HepG2 (cell line): ENCODE data around the gene LSM12. TPM values are rescaled to one million over a fixed set of nuclear protein-coding genes. Genes with fewer than 3 reads are reported as not detected.

Experiments
- ARID4A ChIP-seq: sonication (generic); formaldehyde crosslinking; IDR thresholded peaks from 2 replicates; pipeline ENCODE4 v1.5.0; 2020; ENCODE audit warnings: mild to moderate bottlenecking, missing genetic modification reagents, borderline replicate concordance
- CENPBD1 ChIP-seq: sonication (generic); formaldehyde crosslinking; IDR thresholded peaks from 2 replicates; pipeline ENCODE4 v1.8.0; 2022; ENCODE audit warnings: missing genetic modification reagents, low read depth, mild to moderate bottlenecking, borderline replicate concordance
- CTCF ChIP-seq: sonication (generic); formaldehyde crosslinking; IDR thresholded peaks from 2 replicates; pipeline ENCODE4 v1.5.0; 2020; ENCODE audit warnings: mild to moderate bottlenecking, missing genetic modification reagents, moderate library complexity
- HMG20A ChIP-seq: IDR thresholded peaks from 2 replicates; pipeline ENCODE4 v1.6.1; 2016; ENCODE audit warnings: borderline replicate concordance
- NAIF1 ChIP-seq: sonication (generic); formaldehyde crosslinking; IDR thresholded peaks from 2 replicates; pipeline ENCODE4 v1.5.0; 2020; ENCODE audit warnings: mild to moderate bottlenecking, missing genetic modification reagents, borderline replicate concordance
- PAWR ChIP-seq: sonication (generic); formaldehyde crosslinking; IDR thresholded peaks from 2 replicates; pipeline ENCODE4 v1.4.0; 2020; ENCODE audit warnings: missing genetic modification reagents, mild to moderate bottlenecking, borderline replicate concordance
- RNF2 ChIP-seq: fragments of 450-650 bp; conservative IDR thresholded peaks from 2 replicates; pipeline ENCODE4 v1.6.1; 2016; ENCODE audit warnings: low read depth
- TCF7 ChIP-seq: sonication (generic); IDR thresholded peaks from 2 replicates; pipeline ENCODE4 v1.6.1; 2016; ENCODE audit warnings: antibody characterized with exemption, low read depth
- TEAD3 ChIP-seq: optimal IDR thresholded peaks from 2 replicates; pipeline ENCODE3; 2016; ENCODE audit warnings: borderline replicate concordance
- ZNF34 ChIP-seq: sonication (generic); formaldehyde crosslinking; IDR thresholded peaks from 2 replicates; pipeline ENCODE4 v1.4.0; 2020; ENCODE audit warnings: mild to moderate bottlenecking, missing genetic modification reagents, borderline replicate concordance
- polyA plus RNA-seq, 8 experiments: library from polyadenylated mRNA; depleted of rRNA in 3 of 8; stranded (reverse) in 7 of 8; unstranded in 1 of 8; fragments of >200 nt; fragmentation: Illumina TruSeq in 4 of 8; extraction: Trizol in 4 of 8; gene quantifications; 2 replicates each; pipeline versions ENCODE4 v1.2.1 to v1.2.3, GENCODE V29; 2011 to 2016; ENCODE audit warnings: low read depth in 4 of 8, missing spikeins in 1 of 8, mixed read lengths in 1 of 8; ENCODE audit not compliant: insufficient read depth in 1 of 8
- total RNA-seq, 5 experiments: library from RNA; depleted of rRNA; stranded (reverse); fragments of >200 nt; fragmentation: Illumina TruSeq; extraction: Trizol; gene quantifications; 2 replicates each; pipeline ENCODE4 v1.2.3, GENCODE V29; 2016; ENCODE audit warnings: low read depth in 1 of 5
- TF ChIP-seq, protein P1 (sequence below): sonication (generic); formaldehyde crosslinking; IDR thresholded peaks from 2 replicates; pipeline ENCODE4 v1.4.0; 2020; ENCODE audit warnings: mild to moderate bottlenecking, low read depth, missing genetic modification reagents
- TF ChIP-seq, protein P2 (sequence below): sonication (generic); formaldehyde crosslinking; IDR thresholded peaks from 2 replicates; pipeline ENCODE4 v1.4.0; 2020; ENCODE audit warnings: mild to moderate bottlenecking, missing genetic modification reagents
- TF ChIP-seq, protein P3 (sequence below): sonication (generic); formaldehyde crosslinking; IDR thresholded peaks from 2 replicates; pipeline ENCODE4 v1.9.0; 2021; ENCODE audit warnings: mild to moderate bottlenecking, missing genetic modification reagents

LSM12 gene
- total and polyA plus RNA-seq, 2 of the 13 experiments (the other 11 are each of a cell fraction or from before 2014, with no cell fraction given): 52.8 to 55.7 TPM

DNA sequence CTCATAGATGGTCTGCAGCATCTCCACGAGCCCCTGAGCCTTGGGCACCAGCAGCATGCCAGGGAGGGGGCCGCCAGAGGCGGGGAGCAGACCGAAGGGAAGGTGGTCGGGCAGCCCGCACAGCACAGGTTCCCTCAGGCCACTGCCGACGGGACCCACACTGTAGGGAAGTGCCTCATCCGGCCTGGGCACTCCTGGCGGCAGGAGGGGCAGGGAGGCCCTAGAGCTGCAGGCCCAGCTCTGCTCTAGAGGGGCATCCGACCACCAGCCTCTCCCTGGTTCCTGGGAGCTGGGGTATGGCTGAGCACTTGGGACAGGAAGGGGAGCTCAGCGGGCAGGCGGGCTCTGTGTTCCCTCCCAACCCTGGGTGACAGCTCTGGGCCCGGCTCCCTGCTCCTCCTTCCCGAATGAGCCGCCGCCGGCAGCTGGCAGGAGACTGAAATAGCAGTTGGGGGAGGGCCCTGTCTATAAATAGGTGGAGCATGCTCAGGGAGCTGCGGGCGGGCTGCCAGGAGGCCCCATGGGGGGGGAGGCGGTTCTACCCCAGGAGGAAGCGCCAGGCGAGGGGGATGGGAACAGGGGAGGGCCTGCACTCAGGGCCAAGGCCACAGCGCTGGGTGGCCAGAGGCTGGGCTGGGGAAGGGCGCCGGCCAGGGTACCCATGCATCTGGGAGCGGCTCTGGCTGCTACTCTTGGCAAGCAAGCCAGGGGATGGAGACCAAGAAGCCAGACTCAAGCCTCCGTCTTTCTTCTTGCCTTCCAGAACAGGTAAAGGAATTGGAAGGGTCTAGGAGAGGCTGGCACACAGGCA lies 44.6 kb upstream of the LSM12 start (continued):
- peak; percentile 56 for TF ChIP-seq CTCF (CRISPR knock-in tag)
- TF ChIP-seq, protein P1, sequence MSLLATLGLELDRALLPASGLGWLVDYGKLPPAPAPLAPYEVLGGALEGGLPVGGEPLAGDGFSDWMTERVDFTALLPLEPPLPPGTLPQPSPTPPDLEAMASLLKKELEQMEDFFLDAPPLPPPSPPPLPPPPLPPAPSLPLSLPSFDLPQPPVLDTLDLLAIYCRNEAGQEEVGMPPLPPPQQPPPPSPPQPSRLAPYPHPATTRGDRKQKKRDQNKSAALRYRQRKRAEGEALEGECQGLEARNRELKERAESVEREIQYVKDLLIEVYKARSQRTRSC (CRISPR knock-in tag): no peak
- 0 out of 2 replicates have a peak, but pooled peaks have one; percentile 82 for TF ChIP-seq PAWR (CRISPR knock-in tag)
- TF ChIP-seq TEAD3 (CRISPR knock-in tag): peak; percentile 84
- TF ChIP-seq HMG20A (CRISPR knock-in tag): peak; percentile 79; the same call in 1 of the 2 replicates
- TF ChIP-seq NAIF1 (CRISPR knock-in tag): no peak
- TF ChIP-seq TCF7: peak; percentile 36; the same call in 1 of the 2 replicates
- TF ChIP-seq RNF2: no peak
- TF ChIP-seq, protein P2, sequence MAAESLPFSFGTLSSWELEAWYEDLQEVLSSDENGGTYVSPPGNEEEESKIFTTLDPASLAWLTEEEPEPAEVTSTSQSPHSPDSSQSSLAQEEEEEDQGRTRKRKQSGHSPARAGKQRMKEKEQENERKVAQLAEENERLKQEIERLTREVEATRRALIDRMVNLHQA (CRISPR knock-in tag): no peak
- TF ChIP-seq CENPBD1 (CRISPR knock-in tag): peak; percentile 86; the same call in 1 of the 2 replicates
- TF ChIP-seq, protein P3, sequence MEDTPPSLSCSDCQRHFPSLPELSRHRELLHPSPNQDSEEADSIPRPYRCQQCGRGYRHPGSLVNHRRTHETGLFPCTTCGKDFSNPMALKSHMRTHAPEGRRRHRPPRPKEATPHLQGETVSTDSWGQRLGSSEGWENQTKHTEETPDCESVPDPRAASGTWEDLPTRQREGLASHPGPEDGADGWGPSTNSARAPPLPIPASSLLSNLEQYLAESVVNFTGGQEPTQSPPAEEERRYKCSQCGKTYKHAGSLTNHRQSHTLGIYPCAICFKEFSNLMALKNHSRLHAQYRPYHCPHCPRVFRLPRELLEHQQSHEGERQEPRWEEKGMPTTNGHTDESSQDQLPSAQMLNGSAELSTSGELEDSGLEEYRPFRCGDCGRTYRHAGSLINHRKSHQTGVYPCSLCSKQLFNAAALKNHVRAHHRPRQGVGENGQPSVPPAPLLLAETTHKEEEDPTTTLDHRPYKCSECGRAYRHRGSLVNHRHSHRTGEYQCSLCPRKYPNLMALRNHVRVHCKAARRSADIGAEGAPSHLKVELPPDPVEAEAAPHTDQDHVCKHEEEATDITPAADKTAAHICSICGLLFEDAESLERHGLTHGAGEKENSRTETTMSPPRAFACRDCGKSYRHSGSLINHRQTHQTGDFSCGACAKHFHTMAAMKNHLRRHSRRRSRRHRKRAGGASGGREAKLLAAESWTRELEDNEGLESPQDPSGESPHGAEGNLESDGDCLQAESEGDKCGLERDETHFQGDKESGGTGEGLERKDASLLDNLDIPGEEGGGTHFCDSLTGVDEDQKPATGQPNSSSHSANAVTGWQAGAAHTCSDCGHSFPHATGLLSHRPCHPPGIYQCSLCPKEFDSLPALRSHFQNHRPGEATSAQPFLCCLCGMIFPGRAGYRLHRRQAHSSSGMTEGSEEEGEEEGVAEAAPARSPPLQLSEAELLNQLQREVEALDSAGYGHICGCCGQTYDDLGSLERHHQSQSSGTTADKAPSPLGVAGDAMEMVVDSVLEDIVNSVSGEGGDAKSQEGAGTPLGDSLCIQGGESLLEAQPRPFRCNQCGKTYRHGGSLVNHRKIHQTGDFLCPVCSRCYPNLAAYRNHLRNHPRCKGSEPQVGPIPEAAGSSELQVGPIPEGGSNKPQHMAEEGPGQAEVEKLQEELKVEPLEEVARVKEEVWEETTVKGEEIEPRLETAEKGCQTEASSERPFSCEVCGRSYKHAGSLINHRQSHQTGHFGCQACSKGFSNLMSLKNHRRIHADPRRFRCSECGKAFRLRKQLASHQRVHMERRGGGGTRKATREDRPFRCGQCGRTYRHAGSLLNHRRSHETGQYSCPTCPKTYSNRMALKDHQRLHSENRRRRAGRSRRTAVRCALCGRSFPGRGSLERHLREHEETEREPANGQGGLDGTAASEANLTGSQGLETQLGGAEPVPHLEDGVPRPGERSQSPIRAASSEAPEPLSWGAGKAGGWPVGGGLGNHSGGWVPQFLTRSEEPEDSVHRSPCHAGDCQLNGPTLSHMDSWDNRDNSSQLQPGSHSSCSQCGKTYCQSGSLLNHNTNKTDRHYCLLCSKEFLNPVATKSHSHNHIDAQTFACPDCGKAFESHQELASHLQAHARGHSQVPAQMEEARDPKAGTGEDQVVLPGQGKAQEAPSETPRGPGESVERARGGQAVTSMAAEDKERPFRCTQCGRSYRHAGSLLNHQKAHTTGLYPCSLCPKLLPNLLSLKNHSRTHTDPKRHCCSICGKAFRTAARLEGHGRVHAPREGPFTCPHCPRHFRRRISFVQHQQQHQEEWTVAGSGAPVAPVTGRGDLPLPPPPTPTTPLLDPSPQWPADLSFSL: peak; percentile 68
- TF ChIP-seq ARID4A (CRISPR knock-in tag): peak; percentile 98
- peak; percentile 93; the same call in 1 of the 2 replicates for TF ChIP-seq ZNF34
